ENCODE data around the gene NYAP2.

DNA sequence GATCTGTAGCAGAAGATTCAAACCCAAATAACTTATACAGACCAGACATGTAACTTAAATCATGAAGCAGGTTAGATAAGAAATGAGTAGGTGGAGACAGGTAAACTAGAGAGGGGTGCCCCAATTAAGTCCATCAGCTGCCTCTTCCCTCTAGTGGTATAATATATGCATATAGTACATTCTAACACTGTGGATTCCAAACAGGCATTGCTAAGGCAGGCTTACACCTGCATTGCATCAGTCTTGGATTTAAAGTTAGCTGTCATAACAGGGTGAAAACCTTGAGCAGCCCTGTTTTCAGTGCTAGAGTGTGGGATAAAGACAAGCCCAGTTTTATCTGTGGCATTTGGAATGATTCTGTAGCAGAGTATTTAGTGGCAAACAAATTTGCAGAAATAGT is 63.4 kb downstream of the NYAP2 start:
- TF ChIP-seq, protein P1, sequence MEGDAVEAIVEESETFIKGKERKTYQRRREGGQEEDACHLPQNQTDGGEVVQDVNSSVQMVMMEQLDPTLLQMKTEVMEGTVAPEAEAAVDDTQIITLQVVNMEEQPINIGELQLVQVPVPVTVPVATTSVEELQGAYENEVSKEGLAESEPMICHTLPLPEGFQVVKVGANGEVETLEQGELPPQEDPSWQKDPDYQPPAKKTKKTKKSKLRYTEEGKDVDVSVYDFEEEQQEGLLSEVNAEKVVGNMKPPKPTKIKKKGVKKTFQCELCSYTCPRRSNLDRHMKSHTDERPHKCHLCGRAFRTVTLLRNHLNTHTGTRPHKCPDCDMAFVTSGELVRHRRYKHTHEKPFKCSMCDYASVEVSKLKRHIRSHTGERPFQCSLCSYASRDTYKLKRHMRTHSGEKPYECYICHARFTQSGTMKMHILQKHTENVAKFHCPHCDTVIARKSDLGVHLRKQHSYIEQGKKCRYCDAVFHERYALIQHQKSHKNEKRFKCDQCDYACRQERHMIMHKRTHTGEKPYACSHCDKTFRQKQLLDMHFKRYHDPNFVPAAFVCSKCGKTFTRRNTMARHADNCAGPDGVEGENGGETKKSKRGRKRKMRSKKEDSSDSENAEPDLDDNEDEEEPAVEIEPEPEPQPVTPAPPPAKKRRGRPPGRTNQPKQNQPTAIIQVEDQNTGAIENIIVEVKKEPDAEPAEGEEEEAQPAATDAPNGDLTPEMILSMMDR (IDR thresholded peaks at IDR 0.05; ENCODE audit: insufficient read depth, low read depth, low read length): no peak
- no peak for TF ChIP-seq EZH2 (IDR thresholded peaks at IDR 0.05; ENCODE audit: insufficient read depth, low read length)
